HG02970 (cell line): ENCODE measurements around the gene YWHAE.

ENCODE experiments used
- ATAC-seq: cut with Tn5 transposase; IDR thresholded peaks from one replicate; pipeline ENCODE4 v1.9.1; 2021; ENCODE audit warnings: mild to moderate bottlenecking, moderate library complexity, moderate number of reproducible peaks; ENCODE audit not compliant: unreplicated experiment, low FRiP score

The YWHAE gene

DNA sequence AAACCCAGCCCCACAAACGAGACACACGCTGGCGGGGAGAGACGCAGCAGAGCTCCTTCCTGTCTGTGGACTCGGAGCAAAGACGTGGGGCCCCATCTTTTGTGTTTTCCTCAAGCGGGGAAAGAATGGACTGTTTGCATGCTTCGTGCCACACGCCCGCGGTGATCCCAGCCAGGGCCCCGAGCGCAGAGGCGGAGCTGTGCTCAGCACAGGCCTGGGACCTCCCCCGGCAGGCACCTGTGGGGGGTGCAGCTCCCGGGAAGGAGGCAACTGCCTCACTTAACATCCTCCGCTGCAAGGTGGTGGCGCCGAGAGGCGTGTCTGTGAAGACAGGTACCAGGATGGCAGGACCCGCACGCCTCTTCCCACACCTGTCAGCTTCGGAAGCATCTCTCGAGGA is 101.4 kb downstream of the YWHAE start:
- no peak for ATAC-seq
